PC-9 (cell line): ENCODE results near the gene P3H3.

ENCODE experiments used
- CTCF ChIP-seq: fragments of 200-600 bp; sonication (generic); conservative IDR thresholded peaks from 2 replicates; pipeline ENCODE4 v1.6.1; 2017; ENCODE audit warnings: mixed run types, antibody characterized with exemption, mild to moderate bottlenecking, moderate library complexity
- EZH2 ChIP-seq: fragments of 200-600 bp; sonication (generic); IDR thresholded peaks from 2 replicates; pipeline ENCODE4 v1.8.0; 2017; ENCODE audit warnings: antibody characterized with exemption, low read depth

GRCh38 chr12:6840330-6840729 lies 12.1 kb downstream of the P3H3 start:
- no peak for TF ChIP-seq EZH2
- TF ChIP-seq CTCF, result no peak
